GM18507 (cell line): ENCODE measurements around the gene COMT.

Source experiments
- DNase-seq: peaks from one replicate; pipeline ENCODE4 v3.0.0; 2011; ENCODE audit warnings: low read depth; ENCODE audit not compliant: insufficient read length; ENCODE audit errors: extremely low spot score
- FAIRE-seq: peaks from 2 replicates; lab custom pipeline; 2011; peaks lifted over from hg19 to GRCh38; lab: Jason Lieb, UNC

The COMT gene

DNA sequence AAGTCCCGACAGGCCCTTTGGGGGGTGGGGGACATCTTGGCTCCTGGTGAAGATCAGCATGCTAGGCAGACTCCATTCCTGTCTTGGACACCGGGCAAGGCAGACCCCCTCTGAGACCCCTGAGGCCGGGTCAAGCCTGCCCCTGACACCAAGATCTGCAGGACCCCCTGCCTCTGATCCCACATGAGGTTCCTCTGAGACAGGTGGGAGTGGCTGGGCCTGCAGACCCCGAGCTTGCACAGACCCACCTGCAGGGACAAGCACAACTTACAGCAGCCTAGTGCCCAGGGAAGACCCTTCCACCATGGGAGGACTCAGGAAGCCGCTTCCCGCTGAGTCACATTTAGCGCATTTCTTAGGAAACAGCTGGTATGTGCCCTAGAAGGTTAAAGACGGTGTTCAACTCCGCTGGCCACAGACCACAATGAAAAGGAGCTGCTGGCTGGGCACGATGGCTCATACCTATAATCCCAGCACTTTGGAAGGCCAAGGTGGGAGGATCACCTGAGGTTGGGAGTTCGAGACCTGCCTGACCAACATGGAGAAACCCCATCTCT lies 59.6 kb downstream of the COMT start:
- no peak for FAIRE-seq
- no peak for DNase-seq

DNA sequence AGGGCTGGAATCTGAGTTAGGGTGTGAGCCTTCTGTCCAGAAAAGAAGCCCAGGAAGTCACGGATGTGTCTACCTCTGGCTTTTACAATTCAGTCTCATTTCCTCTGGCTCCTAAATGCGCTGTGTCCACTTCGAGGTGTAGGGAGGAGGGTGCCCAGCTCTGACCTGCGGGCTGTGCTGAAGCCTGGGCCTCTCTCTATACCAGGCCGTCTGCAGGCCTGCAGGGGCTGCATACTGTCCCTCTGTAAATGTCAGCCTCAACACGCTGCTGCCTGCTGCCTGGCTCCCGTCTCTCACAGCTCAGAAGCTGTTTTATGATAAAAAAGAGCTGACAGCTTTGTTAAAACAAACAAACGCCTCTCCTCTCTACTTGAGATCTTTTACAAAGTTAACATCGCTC lies 60.6 kb downstream of the COMT start:
- no peak for DNase-seq
- FAIRE-seq = no peak

GRCh38 chr22:20002636-20003035 lies 61.1 kb downstream of the COMT start:
- no peak for DNase-seq
- FAIRE-seq = no peak

DNA sequence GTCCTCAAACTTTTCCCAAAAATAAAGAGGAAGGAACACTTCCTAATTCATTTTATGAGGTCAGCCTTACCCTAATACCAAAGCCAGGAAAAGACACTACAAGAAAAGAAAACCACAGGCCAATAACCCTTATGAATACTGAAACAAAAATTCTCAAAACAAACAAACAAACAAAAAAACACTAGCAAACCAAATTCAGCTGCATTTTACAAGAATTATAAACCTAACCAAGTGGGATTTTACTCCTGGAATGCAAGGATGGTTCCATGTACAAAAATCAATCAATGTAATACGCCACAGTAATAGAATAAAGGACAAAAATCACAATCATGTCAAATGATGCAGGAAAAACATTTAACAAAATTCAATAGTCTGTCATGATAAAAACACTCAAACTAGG lies 61.7 kb downstream of the COMT start:
- FAIRE-seq = no peak
- DNase-seq = no peak

DNA sequence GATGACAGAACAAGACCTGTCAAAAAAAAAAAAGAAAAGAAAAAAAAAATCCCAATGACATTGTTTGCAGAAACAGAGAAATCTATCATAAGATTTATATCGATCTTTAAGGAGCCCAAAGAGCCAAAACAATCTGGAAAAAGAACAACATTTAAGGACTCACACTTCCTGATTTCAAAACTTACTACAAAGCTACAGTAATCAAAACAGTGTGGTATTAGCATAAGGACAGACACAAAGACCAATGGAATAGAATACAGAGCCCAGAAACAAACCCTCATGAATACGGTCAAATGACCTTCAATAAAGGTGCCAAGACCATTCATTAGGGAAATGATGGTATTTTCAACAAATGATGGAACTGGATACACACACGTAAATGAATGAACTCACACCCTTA lies 62.9 kb downstream of the COMT start:
- FAIRE-seq = no peak
- no peak for DNase-seq

GRCh38 chr22:20008221-20008995 lies 66.8 kb downstream of the COMT start:
- no peak for DNase-seq
- FAIRE-seq = no peak

DNA sequence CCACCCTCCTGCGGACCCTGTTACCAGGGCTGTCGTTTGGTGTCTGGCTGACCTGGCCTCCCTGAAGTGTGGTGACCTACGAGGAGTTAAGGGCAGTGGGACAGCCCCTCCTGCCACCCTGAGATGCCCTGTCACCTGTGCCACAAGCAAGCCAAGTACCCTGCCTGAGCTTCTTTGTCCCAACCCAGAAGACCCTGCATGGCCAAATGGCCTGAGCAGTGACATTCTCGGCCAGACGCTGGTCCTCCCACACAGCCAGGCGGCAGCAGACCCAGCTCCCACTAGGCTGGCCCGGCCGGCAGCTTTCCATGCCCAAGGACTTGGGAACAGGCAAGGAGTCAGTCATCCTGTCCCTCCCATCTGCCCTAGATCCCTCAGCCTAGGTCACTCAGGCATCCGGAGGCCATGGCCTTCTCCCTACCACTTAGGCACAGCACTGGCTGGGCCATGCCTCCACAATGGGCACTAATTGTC lies 67.5 kb downstream of the COMT start:
- DNase-seq = no peak
- FAIRE-seq = no peak

DNA sequence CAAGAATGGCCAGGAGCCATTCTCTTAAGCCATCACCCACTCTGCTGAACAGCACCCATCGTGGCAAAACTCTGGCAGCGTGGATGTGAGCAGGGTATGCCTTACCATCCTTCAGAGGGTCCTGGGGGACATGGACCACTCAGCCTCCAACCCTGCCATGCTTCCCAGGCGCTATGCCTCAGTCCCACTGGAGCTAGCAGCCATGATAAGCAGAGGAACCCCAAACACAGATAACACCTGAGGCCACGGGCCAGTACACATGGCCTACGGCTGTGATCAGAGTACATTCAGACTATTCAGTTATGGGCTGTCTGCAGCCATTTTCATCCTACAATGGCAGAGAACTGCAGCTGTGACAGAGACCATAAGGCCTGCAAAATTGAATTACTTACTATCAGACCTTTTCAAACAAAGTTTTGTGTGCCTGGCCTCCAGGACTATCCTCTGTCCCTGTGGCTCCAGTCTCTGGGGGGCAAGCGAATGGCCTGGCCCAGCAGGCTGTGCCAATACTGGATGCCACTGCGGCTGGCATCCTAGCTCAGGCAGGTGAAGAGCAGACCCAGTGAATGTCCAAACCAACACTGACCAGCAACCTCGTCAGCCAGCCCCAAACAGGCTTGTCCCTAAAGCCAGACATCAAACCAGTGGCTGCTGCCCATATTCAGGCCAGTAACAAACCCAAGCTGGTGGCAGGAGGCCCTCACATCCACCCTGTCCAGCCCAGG lies 68.2 kb downstream of the COMT start:
- no peak for DNase-seq
- FAIRE-seq = no peak

- DNase-seq (no peak), FAIRE-seq (no peak)
Observed at GRCh38 chr22:20010307-20011122, 68.9 kb downstream of the COMT start.

DNA sequence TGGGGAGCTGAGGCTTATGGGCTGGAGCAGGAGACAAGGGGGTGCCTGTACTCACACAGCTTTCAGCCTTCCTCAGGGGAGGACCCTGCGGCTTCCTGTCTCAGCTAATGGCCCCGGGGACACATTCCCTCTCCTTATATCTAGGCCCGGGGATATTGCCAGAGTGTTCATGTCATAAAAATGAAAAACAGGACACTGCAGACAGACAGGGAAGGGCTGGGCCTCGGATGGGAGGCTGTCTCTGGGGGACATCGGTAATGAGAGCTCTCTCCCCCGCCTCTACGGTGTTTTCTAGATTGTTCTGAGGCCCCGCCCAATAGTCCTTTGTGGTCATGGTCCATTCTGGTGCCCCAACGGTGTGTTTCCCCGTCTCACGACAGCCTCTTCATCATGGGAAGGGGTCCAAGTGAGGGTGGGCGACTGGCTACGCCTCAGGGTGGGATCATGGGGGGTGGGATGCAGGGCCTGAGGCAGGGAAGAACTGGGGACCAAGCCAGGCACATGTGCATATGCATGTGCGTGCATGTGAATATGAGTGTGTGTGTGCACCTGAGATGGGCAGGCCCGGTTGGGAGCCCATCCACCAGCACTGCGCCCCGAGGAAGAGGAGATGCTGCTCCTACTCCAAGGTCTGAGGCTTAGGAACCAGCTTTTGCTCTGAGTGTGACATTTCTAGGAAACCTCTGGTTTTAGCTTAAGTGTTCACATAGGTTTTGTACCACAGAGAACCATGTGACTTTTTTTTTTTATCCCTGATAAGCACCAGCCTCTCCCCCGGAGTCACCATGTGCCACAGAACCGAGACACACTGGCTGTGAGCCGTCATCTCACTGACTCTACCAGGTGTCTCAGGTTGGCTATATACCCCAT lies 69.8 kb downstream of the COMT start:
- FAIRE-seq = no peak
- no peak for DNase-seq

- DNase-seq (no peak), FAIRE-seq (no peak)
Observed at GRCh38 chr22:20011993-20012740, 70.6 kb downstream of the COMT start.

- FAIRE-seq = no peak
- no peak for DNase-seq
Observed at GRCh38 chr22:20012741-20013331, 71.3 kb downstream of the COMT start.

DNA sequence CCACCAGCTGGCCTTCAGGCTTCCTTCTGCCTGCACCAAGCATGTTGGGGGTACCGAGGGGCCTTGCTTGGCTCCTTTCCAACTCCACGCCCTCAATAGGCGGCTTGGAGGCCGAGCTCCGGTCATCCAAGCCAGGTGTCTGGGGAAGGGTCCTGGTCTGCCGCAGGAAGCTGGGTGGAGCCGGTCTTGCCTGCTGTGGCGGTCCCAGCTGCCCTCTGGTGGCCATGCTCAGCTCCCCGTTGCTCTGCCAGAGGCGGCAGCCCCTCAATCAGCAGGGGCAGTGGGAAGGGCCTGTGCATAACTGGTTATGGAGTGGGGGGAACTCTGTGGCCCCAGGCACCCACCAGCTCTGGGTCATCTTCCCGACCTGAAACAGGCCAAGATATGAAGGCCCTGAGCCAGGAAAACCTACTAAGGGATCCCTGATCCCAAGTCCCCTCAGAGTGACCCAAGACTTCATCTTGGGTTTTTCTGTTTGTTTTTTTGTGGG lies 71.9 kb downstream of the COMT start:
- FAIRE-seq (no peak), DNase-seq (no peak)

- DNase-seq = no peak
Observed at GRCh38 chr22:20014526-20015186, 73.1 kb downstream of the COMT start.

DNA sequence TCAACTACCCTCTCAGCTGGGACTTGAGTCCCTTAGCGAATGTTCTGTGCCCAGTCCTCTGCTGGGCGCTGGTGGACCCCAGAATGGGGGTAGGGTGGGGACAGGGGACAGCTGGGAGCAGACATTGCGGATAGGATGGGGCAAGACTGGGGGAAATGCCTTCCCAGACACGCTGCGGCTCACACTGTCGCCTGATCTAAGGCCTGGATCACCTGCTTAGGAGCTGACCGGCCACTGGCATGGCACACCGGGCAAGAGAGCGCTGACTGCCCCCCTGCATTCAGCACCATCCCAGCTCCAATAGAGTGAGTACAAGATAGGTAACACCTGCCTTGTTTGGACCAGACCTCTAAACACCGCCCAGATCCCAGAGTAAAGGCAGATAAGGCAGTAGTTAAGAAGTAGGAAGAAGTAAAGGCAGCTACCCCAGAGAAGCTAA lies 73.6 kb downstream of the COMT start:
- no peak for FAIRE-seq
- DNase-seq = no peak

More at GRCh38 chr22:20014526-20015186, 73.1 kb downstream of the COMT start:
- FAIRE-seq = no peak

- FAIRE-seq (no peak), DNase-seq (no peak)
Observed at GRCh38 chr22:20015971-20016733, 74.6 kb downstream of the COMT start.
